Measurements from ENCODE around the gene MMP20.

DNA sequence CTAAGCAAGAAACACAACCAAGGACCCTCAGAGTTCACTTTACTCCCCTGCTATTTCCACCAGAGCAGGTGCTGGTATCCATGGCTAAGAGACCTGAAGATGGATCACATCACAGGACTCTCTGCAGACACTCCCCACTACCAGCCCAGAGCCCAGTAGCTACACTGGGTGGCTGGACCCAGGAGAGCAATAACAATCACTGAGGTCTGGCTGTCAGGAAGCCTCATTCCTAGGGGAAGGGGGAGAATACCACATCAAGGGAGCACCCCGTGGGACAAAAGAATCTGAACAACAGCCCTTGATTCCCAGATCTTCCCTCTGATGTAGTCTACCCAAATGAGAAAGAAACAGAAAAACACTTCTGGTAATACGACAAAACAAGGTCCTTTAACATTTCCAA lies 85.6 kb downstream of the MMP20 start:
- TF ChIP-seq, protein P1, sequence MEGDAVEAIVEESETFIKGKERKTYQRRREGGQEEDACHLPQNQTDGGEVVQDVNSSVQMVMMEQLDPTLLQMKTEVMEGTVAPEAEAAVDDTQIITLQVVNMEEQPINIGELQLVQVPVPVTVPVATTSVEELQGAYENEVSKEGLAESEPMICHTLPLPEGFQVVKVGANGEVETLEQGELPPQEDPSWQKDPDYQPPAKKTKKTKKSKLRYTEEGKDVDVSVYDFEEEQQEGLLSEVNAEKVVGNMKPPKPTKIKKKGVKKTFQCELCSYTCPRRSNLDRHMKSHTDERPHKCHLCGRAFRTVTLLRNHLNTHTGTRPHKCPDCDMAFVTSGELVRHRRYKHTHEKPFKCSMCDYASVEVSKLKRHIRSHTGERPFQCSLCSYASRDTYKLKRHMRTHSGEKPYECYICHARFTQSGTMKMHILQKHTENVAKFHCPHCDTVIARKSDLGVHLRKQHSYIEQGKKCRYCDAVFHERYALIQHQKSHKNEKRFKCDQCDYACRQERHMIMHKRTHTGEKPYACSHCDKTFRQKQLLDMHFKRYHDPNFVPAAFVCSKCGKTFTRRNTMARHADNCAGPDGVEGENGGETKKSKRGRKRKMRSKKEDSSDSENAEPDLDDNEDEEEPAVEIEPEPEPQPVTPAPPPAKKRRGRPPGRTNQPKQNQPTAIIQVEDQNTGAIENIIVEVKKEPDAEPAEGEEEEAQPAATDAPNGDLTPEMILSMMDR (IDR thresholded peaks at IDR 0.05), result no peak
- TF ChIP-seq POLR2A (IDR thresholded peaks at IDR 0.05), result no peak
